Activated CD4-positive, alpha-beta T cell treated with anti-CD3 and anti-CD28 coated beads, Interleukin-2, Interleukin-4, amounts not matched to agents 100 ng/mL and 50 ng/mL, durations not matched to agents 16 hours and 8 hours (primary cell): ENCODE measurements around the gene KIAA0586.
"Not testable (repeated sequence)": the region's sequence is repeated elsewhere in the genome, so short reads cannot be mapped to it uniquely, and the experiment has no call there.

Source experiments
- DNase-seq: peaks from one replicate; pipeline ENCODE4 v3.0.0-alpha.2; 2020; ENCODE audit warnings: low spot score

KIAA0586 gene

GRCh38 chr14:58427281-58428117, at the start of gene KIAA0586, which contains the start of gene TIMM9:
KIAA0586 (plus strand) TSS chr14:58427719; CDS start chr14:58428265, 546 bp downstream.
TIMM9 (minus strand) TSS chr14:58427531; CDS start chr14:58411945, 15,586 bp downstream.
- peak; percentile 98 for DNase-seq

DNA sequence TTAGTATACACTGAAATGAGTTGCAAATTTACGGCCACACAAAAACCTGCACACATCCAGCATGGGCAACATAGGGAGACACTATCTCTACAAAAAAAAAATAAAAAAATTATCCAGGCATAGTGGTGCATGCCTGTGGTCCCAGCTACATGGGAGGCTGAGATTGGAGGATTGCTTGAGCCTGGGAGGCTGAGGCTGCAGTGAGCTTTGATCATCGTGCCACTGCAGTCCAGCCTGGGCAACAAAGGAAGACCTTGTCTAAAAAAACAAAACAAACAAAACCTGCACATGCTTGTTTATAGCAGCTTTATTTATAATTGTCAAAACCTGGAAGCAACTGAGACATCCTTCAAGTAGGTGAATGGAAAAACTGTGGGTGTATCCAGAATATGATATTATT, 36.7 kb upstream of the KIAA0586 start:
- no peak for DNase-seq

DNA sequence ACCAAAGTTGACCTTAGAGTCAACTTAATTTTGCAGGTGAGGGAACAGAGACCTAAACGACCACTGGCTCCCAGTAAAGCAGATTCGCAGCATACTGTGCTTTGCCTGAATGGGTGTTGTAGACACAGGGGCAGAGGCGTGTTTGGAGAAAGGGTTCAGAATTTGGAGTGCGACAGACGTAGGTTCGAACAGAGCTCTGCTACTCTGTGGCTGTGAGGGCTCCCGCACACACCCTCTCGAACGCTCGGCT, 32.0 kb upstream of the KIAA0586 start:
- no peak for DNase-seq

DNA sequence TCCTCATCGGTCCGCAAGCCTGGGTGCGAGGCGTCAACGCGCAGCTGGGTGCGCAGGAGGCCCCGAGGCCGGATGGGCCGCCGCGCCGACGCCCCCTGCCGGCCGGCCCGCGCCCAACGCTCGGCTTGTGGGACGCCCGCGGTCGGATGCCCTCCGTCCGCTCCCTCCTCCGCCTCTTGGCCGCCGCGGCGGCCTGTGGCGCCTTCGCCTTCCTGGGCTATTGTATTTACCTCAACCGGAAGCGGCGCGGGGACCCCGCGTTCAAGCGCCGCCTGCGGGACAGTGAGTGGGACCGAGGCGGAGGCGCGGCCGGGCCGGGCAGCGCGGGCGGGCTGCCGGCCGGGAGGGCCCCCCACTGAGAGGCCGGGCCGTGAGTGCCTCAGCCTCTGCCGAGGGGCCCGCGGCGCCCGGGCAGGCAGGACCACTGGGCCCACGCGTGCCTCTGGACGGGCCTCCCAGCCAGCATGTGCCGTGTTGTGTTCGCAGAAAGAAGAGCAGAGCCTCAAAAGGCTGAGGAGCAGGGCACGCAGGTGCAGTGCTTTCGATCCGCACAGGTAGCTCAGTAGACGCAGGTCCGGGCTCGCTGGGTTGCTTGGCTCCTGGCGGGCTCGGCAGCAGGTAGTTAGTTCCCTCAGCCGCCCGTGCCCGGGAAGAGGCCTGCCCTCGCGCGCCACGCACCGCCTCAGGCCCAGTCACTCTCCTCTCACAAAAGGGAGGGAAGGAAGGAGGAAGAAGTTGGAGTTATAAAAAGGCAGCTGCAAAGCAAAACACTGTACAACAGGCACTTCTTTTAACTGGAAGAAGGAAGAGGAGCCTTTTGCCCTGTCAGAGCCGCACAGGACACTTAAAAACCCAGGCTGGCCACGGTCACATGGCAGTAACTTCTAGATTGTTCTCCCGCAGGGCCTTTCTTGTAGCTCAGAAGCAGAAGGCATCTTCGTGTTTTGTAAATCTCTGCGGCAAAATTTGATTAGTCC, 31.4 kb upstream of the KIAA0586 start, which contains the start of gene TOMM20L:
Gene TOMM20L (plus strand): TSS at position 119 of the 977 bp plus-strand sequence. CDS start 28 bp downstream, at position 147.
- DNase-seq, result peak; percentile 78

DNA sequence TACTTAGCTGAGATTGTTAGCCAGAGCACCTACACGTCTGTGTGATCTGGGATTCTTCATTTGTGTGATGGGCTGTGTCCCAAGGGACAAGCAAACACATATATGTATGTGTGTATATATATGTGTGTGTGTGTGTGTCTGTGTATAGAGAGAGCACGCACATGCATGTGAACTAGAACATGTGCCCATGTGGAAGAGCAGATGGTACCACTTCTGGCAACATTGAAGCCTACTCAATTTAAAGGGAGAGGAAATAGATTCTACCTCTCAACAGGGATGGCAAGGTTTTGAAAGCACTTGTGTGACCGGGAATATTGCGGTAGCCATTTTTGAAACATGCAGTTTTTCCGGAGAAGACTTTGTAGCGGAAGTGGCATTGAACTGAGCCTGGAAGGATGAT, 30.4 kb upstream of the KIAA0586 start:
- no peak for DNase-seq

GRCh38 chr14:58398495-58398894, 29.0 kb upstream of the KIAA0586 start:
- DNase-seq, result no peak

DNA sequence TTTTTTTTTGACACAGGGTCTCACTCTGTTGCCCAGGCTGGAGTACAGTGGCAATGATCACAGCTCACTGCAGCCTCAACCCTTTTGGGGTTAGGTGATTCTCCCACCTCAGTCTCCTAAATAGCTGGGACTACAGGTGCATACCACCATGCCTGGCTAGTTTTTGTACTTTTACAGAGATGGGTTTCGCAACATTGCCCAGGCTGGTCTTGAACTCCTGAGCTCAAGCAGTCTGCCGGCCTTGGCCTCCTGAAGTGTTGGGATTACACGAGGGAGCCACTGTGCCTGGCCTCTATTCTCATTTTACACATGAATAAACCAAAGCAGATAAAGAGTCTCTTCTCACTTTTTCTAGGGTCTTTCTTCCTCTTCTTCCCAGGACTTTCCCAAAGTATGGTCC, 28.6 kb upstream of the KIAA0586 start:
- DNase-seq, result no peak

GRCh38 chr14:58401587-58401986, 25.9 kb upstream of the KIAA0586 start:
- DNase-seq, result no peak

DNA sequence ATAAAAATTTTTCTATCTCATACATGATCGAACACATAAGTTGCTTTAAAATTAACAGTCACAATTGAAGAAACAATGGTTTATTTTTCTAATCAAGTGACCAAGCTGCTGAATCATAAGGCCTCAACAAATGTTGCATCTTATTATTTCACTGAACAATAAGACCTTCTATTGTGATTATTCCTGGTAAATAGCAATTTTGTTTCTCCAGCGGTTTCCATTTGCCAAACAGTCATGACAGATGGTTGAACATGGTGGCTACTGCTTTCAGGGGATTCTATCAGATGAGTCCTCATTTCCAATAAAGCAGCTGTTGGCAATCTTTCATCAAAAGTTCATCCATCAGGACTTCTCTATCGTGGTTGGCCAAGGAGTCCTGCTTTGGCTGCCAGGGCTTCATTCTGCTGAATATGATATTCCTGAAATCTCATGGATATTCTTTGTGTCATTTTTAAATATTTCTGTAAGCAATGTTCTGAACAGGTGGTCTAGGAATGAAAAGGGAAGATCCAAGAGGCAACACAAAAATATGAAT, 18.8 kb upstream of the KIAA0586 start:
- DNase-seq, result no peak

DNA sequence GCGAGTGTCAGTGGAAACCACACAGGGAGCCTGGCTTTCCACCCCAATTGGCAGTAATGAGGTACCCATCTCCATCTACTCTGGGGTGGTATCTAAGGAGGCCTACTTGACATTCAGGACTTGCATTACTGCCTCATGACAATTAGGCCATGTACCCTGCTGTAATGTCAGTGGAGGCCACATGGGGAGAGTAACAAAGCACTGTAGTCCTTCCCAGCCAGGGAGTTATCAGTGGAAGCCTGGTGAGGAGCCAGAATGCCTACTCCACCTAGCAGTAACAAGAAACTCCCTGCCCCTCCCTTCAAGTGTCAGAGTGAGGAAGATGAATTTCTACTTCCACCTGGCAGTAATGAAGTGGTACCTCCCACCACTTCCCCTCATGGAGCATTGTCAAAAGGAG, 12.7 kb upstream of the KIAA0586 start:
- DNase-seq, result no peak

GRCh38 chr14:58415636-58416547, 11.6 kb upstream of the KIAA0586 start:
- no peak for DNase-seq

- DNase-seq, result not testable (repeated sequence)
Measured at GRCh38 chr14:58416934-58417333, 10.6 kb upstream of the KIAA0586 start.

DNA sequence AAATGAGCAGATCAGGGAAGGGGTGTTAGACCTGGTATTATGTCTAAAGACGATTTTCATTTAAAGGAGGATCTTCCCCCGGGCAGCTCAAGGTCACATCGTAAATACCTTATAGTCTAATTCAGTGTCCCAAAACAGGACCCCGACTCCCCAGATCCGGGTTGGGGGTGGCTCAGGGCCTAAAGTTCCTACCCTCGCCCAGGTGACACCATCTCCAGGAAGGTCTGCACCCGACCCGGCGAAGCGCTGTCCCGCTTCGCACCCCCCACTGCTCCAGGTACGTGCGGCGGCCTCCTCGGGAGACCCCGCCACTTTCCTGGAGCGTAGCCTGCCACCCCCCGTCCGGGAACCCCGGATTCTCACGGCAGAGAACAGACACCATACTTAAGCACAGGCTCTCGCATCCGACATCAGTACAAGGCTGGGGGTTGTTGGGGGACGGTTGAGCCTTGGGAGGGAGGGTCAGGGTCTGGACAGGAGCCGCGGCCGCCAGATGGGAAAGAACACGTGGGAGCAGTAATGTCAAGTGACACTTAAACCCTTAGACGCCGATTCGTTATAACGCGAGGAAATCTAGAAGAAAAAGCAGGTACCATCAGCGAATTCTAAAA, 744 bp upstream of the KIAA0586 start:
- DNase-seq, result peak; percentile 49

DNA sequence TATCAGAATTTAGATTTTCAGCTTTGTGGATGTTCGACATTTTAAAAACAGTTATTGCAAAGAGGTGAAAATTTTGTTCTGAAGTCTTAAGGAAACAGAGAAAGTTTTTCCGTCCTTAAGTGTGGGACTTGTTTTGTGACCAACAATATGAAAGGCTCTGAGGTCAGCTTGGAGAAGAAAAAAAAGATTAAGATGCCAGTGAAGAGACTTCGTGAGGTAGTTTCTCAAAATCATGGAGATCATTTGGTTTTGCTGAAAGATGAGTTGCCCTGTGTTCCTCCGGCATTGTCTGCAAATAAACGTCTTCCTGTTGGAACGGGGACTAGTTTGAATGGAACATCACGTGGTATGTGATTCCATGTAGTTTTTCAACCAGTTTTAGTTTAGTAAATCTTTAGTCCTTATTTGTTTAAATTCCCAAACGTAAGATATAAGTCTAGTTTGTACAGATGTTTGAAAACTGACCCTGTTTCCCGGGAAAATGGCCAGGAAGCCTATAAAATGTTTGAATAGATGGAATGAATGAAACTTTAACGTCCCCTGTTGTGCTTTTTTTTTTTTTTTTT, 682 bp downstream of the KIAA0586 start:
- DNase-seq, result peak; percentile 51

DNA sequence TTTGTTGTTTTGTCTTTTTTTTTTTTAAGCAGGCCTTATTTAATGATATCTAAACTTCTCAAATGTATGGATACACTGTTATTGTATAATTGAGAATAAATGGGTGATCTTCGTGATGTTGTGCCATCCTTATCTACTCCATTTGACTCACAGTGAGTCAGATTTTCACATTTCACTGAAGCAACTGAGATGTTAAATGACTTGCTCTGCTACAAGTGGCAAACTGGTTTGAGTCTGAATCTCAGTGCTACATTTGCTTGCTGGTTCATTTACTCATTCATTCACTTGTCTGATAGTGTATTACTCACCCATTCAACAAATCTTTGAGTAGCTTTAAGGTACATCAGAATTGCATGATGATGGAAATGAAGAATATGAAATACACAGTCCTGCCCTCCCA, 2.6 kb downstream of the KIAA0586 start:
- peak; percentile 86 for DNase-seq

DNA sequence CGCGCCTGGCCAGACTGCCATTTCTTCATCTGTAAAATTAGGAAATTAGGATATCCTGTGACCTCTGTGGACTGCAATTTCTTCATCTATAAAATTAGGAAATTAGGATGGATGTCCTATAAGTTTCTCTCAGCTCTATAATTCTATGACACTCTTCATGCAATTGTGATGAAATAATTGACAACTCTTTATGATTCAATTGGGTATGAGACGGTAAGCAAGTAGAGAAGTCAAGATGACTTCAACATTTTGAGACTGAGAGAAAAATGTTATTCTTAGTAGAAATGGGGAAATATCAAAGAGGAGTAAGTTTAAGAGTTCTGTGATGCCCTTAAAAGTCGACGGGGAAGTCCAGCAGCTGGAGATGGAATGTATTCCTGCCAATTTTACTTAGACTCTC, 12.0 kb downstream of the KIAA0586 start:
- DNase-seq, result no peak

DNA sequence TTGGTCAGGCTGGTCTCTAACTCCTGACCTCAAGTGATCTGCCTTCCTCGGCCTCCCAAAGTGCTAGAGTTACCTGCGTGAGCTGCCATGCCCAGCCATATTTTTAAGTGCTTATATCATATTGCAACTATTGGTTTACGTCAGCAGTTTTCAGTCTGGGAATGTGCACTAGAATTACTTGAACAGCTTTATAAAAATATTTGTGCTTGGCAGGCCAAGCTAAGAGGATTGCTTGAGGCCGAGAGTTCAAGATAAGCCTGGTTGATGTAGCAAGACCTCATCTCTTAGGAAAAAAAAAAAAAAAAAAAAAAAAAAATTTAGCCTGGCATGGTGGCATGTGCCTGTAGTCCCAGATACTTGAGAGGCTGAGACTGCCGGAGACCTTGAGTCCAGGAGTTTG, 17.1 kb downstream of the KIAA0586 start:
- DNase-seq, result no peak

DNA sequence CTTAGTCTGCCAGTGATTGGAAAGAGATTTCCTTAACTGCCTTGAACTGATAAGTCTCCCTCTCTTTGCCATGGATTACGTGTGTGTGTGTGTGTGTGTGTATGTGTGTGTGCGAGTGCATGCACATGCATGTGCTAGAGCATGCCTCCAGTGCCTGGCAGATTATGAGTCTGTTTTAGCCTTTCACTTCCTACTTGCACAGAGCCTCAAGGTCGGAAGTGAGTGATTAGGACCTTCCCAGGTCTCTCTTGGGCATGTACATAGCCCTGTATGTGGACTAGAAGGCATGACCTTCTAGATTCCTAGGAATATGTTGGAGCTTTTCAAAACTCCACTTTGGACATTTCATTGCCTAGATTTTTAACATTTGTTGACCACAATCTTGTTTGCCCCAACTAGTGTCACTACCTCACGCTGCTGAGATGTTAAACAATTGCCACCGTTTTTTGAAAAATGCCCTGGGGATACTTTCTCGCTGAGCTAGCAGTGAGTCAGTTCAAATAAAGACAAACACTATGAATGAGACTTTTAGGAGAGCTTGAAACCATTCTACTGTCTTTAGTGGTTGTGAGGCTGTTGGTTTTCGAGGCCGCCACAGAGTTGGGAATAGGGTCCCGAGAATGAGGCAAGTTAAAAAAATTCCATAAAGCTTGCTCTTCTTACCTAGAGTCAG, 28.2 kb downstream of the KIAA0586 start:
- no peak for DNase-seq

DNA sequence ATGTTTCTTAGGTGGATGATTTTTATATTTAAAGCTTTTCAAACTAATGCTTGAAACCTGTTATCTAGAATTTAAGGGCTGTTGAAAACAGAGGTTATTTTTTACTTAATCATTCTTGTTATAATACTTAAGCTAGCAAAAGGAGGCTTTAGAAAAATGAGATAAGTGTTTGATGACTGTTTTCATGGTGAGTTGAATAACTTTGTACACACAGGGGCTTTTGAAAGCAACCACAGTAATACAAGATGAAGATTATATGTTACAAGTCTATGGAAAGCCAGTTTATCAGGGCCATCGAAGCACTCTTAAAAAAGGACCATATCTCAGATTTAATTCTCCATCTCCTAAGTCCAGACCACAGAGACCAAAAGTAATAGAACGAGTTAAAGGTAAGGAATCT, 33.3 kb downstream of the KIAA0586 start:
- no peak for DNase-seq

- DNase-seq, result no peak
Measured at GRCh38 chr14:58463147-58463546, 35.6 kb downstream of the KIAA0586 start.
